K562 (cell line): ENCODE results near the gene IL17RB. TPM values are rescaled to one million over a fixed set of nuclear protein-coding genes. Genes with fewer than 3 reads are reported as not detected.

ENCODE experiments used
- ATAC-seq: fragments of 200-7000 bp; cut with Tn5 transposase; 3 replicates; pipeline ENCODE4 v1.9.1; 2020; ENCODE audit warnings: moderate library complexity
- BruUV-seq: library from RNA; stranded (reverse); fragments of 400-500 nt; replicated peaks from 2 replicates; lab custom pipeline; 2021; lab: Mats Ljungman, UMichigan
- CTCF ChIA-PET: fragments of 300-600 bp; formaldehyde crosslinking; extraction: SDS; loops from one replicate; lab custom pipeline; 2021; ENCODE audit warnings: low intra/inter-chr PET ratio; lab: Yijun Ruan, JAX
- POLR2A ChIA-PET: fragments of 300-600, 350-650 bp; sonication (Branson Sonifier 250); formaldehyde crosslinking; extraction: SDS; loops from one replicate; lab custom pipeline; 2021; ENCODE audit warnings: antibody characterized with exemption, inconsistent platforms; lab: Yijun Ruan, JAX
- DNase-seq, 4 experiments: peaks; one replicate each; pipeline versions ENCODE4 v3.0.0 to v3.0.0-alpha.2; 2011 to 2018; ENCODE audit warnings: low spot score in 3 of 4, mixed read lengths in 3 of 4; ENCODE audit errors: extremely low read depth in 1 of 4
- FAIRE-seq: peaks from 2 replicates; lab custom pipeline; 2011; peaks lifted over from hg19 to GRCh38; lab: Jason Lieb, UNC
- H2AFZ ChIP-seq: 2 replicates; pipeline ENCODE4 v1.6.0; 2011; ENCODE audit warnings: low read depth, low read length, control low read depth, inconsistent platforms
- H3K27ac ChIP-seq: fragments of 200-600 bp; 3 replicates; pipeline ENCODE4 v1.8.0; 2011; ENCODE audit warnings: low read depth, mild to moderate bottlenecking, control low read depth, inconsistent platforms, low read length, moderate library complexity, mixed read lengths; ENCODE audit errors: extremely low read depth
- H3K27me3 ChIP-seq, 2 experiments: fragments of 300-600 bp in 1 of 2; 2 replicates in 1 of 2; 3 replicates in 1 of 2; pipeline versions ENCODE4 v1.6.0 to v1.8.0; 2011; ENCODE audit warnings: inconsistent platforms in 2 of 2, low read length in 2 of 2, mild to moderate bottlenecking in 1 of 2, mixed read lengths in 1 of 2, moderate library complexity in 1 of 2; ENCODE audit not compliant: control insufficient read depth in 2 of 2, insufficient read depth in 2 of 2
- H3K36me3 ChIP-seq: fragments of 300-600 bp; 3 replicates; pipeline ENCODE4 v1.8.0; 2011; ENCODE audit warnings: mild to moderate bottlenecking, low read length, inconsistent platforms; ENCODE audit not compliant: control insufficient read depth, insufficient read depth
- H3K4me1 ChIP-seq, 2 experiments: fragments of 200-600 bp in 1 of 2; replicated peaks in 1 of 2; 2 replicates in 1 of 2; 3 replicates in 1 of 2; pipeline versions ENCODE4 v1.5.1 to v1.8.0; 2011; ENCODE audit warnings: inconsistent platforms in 2 of 2, low read length in 2 of 2, mild to moderate bottlenecking in 1 of 2, mixed read lengths in 1 of 2, moderate library complexity in 1 of 2; ENCODE audit not compliant: control insufficient read depth in 2 of 2, insufficient read depth in 2 of 2
- H3K4me2 ChIP-seq: 2 replicates; pipeline ENCODE4 v1.6.1; 2011; ENCODE audit warnings: low read length, control low read depth, inconsistent platforms, mixed read lengths; ENCODE audit not compliant: insufficient read depth
- H3K4me3 ChIP-seq: fragments of 200-600 bp; sonication (generic), shearing (Covaris generic); 2 replicates; pipeline ENCODE4 v1.5.1; 2016; ENCODE audit warnings: control low read depth, inconsistent platforms
- H3K79me2 ChIP-seq: fragments of 200-600 bp; 3 replicates; pipeline ENCODE4 v1.8.0; 2011; ENCODE audit warnings: low read length, inconsistent platforms; ENCODE audit not compliant: control insufficient read depth, insufficient read depth
- H3K9ac ChIP-seq, 2 experiments: 2 replicates each; pipeline versions ENCODE4 v1.6.0 to v1.6.1; 2011; ENCODE audit warnings: low read depth in 2 of 2, low read length in 2 of 2, control low read depth in 1 of 2, inconsistent platforms in 1 of 2, mild to moderate bottlenecking in 1 of 2, mixed read lengths in 1 of 2; ENCODE audit not compliant: insufficient read depth in 1 of 2
- H3K9me1 ChIP-seq: one replicate; pipeline ENCODE4 v1.6.0; 2011; ENCODE audit warnings: inconsistent platforms, mild to moderate bottlenecking, low read length, moderate library complexity; ENCODE audit not compliant: control insufficient read depth, insufficient read depth
- H3K9me3 ChIP-seq: replicated peaks from 2 replicates; pipeline ENCODE4 v1.5.1; 2011; ENCODE audit warnings: low read depth, low read length, inconsistent platforms; ENCODE audit not compliant: control insufficient read depth, insufficient read depth
- H4K20me1 ChIP-seq: replicated peaks from 2 replicates; pipeline ENCODE4 v1.6.1; 2011; ENCODE audit warnings: low read length, inconsistent platforms, mixed read lengths; ENCODE audit not compliant: control insufficient read depth, insufficient read depth
- EP300 ChIP-seq: IDR thresholded peaks from 2 replicates; pipeline ENCODE4 v1.6.1; 2012; ENCODE audit warnings: low read length, improper control_type of control experiment
- IRF2 ChIP-seq: sonication (generic); formaldehyde crosslinking; IDR thresholded peaks from 2 replicates; pipeline ENCODE4 v1.8.1; 2022; ENCODE audit warnings: mild to moderate bottlenecking, missing genetic modification reagents
- MAZ ChIP-seq, 2 experiments: fragments of 450-650 bp in 1 of 2; sonication (generic) in 1 of 2; formaldehyde crosslinking; IDR thresholded peaks in 1 of 2; conservative IDR thresholded peaks in 1 of 2; 2 replicates each; pipeline versions ENCODE4 v1.4.0 to v1.5.0; 2020; ENCODE audit warnings: mild to moderate bottlenecking in 1 of 2, missing genetic modification reagents in 1 of 2
- MEF2A ChIP-seq: IDR thresholded peaks from 2 replicates; pipeline ENCODE4 v1.6.1; 2011; ENCODE audit warnings: low read depth, mild to moderate bottlenecking, low read length, moderate library complexity; ENCODE audit not compliant: control insufficient read depth
- XRCC5 ChIP-seq: fragments of 200-400 bp; formaldehyde crosslinking; IDR thresholded peaks from 2 replicates; pipeline ENCODE4 v1.6.1; 2017; ENCODE audit warnings: low read depth, mild to moderate bottlenecking, low read length
- ZNF174 ChIP-seq: fragments of 250-450 bp; sonication (Bioruptor Pico); IDR thresholded peaks from 2 replicates; pipeline ENCODE4 v1.4.0; 2020; ENCODE audit warnings: mild to moderate bottlenecking
- ZNF778 ChIP-seq: fragments of 450-650 bp; formaldehyde crosslinking; IDR thresholded peaks from 2 replicates; pipeline ENCODE4 v1.4.0; 2020; ENCODE audit warnings: mild to moderate bottlenecking, moderate library complexity
- WGBS: fragments of 100-300 bp; shearing (Covaris generic); methylation state at CpG from one replicate; pipeline ENCODE4 v1.1.6; 2016; ENCODE audit warnings: low coverage, mixed read lengths; ENCODE audit not compliant: insufficient coverage; ENCODE audit errors: missing lambda C conversion rate; 5-methylcytosine and 5-hydroxymethylcytosine counted together
- in situ Hi-C: fragments of 300-500 bp; cut with MboI; formaldehyde crosslinking; loops from 4 replicates; pipeline ENCODE4 v1.15.0; 2018; ENCODE audit warnings: inconsistent platforms, mixed read lengths
- intact Hi-C: fragments of 100-400 bp; cut with micrococcal nuclease; formaldehyde crosslinking; loops from 2 replicates; pipeline ENCODE4 v1.14.2; 2022
- polyA plus RNA-seq, 8 experiments: library from polyadenylated mRNA; depleted of rRNA in 4 of 8; stranded (reverse) in 5 of 8; unstranded in 3 of 8; fragments of >200 nt; fragmentation: Nextera tagmentation in 2 of 8; fragmentation: Illumina TruSeq in 1 of 8; extraction: Ambion mirVana in 2 of 8; extraction: Trizol in 1 of 8; gene quantifications; 2 replicates each; pipeline versions ENCODE4 v1.2.1 to v1.2.3, GENCODE V29; 2011 to 2014; ENCODE audit warnings: inconsistent platforms in 1 of 8, missing spikeins in 1 of 8
- total RNA-seq, 7 experiments: library from RNA; depleted of rRNA in 6 of 7; stranded (reverse); fragments of >200 nt in 6 of 7; fragmentation: Illumina TruSeq in 2 of 7; extraction: Trizol in 2 of 7; gene quantifications; 2 replicates each; pipeline versions ENCODE4 v1.2.1 to v1.2.3, GENCODE V29; 2011 to 2021; ENCODE audit warnings: low replicate concordance in 1 of 7
- TF ChIP-seq, protein P1 (sequence below): fragments of 250-450 bp; sonication (Bioruptor Pico); IDR thresholded peaks from 2 replicates; pipeline ENCODE4 v1.5.0; 2021; ENCODE audit warnings: mild to moderate bottlenecking, borderline replicate concordance
- TF ChIP-seq, protein P2 (sequence below): fragments of 250-450 bp; sonication (Bioruptor Pico); IDR thresholded peaks from 2 replicates; pipeline ENCODE4 v1.5.0; 2021; ENCODE audit warnings: mild to moderate bottlenecking, moderate library complexity
- TF ChIP-seq, protein P3 (sequence below), 3 experiments: fragments of 200-800 bp in 1 of 3; fragments of 250-450 bp in 1 of 3; fragments of 450-650 bp in 1 of 3; sonication (Bioruptor Pico) in 1 of 3; sonication (Bioruptor generic) in 1 of 3; formaldehyde crosslinking in 1 of 3; IDR thresholded peaks; 2 replicates each; pipeline versions ENCODE4 v1.6.1 to v1.8.0; 2016 to 2022; ENCODE audit warnings: mild to moderate bottlenecking in 2 of 3, missing genetic modification characterization in 2 of 3, missing compliant biosample characterization in 1 of 3, moderate library complexity in 1 of 3

IL17RB gene
- total and polyA plus RNA-seq, 9 of the 15 experiments (the other 6 are each of a cell fraction or from before 2014, with no cell fraction given) = 1.1 to 4.1 (median 1.7) TPM

DNA sequence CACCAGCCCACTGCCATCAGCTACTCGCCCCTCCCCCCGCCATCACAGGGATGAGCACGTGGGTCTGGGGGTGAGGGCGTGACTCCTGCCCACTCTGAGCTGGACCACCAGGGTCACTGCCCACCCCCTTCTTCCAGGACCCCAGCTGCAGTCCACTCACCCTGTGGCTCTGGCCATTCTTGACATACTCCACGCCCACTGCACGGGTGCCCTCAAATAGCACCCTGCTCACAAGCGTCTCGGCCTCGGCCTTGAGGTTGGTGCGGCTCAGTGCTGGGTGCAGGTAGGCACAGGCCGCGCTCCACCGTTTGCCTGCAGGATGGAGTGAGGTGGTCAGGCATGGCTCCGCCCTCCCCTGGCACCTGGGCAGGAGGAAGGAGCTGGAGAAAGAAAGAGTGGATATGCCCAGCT lies 24.0 kb upstream of the IL17RB start:
- no TSS peak for BruUV-seq
- no peak for ATAC-seq
- CTCF ChIA-PET = no interaction called here

More for the DNA sequence above, 24.0 kb upstream of the IL17RB start:
- no peak for FAIRE-seq
- Histone ChIP-seq H3K9me1 (no peaks in the 10 kb centered on the region), H4K20me1 (no peaks in the 10 kb centered on the region; the same call in 1 of the 2 replicates), H3K4me3 (no peak overlapping the region), H2AFZ (no peak overlapping the region)
- TF ChIP-seq ZNF778 (CRISPR knock-in tag) (no peak), ZNF174 (CRISPR knock-in tag) (no peak), MAZ (CRISPR knock-in tag; conservative IDR thresholded peaks at IDR 0.05 in 1 of 2, IDR thresholded peaks at IDR 0.05 in 1 of 2) (no peak), IRF2 (no peak), EP300 (no peak), MEF2A (no peak), XRCC5 (no peak)
- TF ChIP-seq, protein P1, sequence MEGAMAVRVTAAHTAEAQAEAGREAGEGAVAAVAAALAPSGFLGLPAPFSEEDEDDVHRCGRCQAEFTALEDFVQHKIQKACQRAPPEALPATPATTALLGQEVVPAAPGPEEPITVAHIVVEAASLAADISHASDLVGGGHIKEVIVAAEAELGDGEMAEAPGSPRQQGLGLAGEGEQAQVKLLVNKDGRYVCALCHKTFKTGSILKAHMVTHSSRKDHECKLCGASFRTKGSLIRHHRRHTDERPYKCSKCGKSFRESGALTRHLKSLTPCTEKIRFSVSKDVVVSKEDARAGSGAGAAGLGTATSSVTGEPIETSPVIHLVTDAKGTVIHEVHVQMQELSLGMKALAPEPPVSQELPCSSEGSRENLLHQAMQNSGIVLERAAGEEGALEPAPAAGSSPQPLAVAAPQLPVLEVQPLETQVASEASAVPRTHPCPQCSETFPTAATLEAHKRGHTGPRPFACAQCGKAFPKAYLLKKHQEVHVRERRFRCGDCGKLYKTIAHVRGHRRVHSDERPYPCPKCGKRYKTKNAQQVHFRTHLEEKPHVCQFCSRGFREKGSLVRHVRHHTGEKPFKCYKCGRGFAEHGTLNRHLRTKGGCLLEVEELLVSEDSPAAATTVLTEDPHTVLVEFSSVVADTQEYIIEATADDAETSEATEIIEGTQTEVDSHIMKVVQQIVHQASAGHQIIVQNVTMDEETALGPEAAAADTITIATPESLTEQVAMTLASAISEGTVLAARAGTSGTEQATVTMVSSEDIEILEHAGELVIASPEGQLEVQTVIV (CRISPR knock-in tag) = no peak
- TF ChIP-seq, protein P2, sequence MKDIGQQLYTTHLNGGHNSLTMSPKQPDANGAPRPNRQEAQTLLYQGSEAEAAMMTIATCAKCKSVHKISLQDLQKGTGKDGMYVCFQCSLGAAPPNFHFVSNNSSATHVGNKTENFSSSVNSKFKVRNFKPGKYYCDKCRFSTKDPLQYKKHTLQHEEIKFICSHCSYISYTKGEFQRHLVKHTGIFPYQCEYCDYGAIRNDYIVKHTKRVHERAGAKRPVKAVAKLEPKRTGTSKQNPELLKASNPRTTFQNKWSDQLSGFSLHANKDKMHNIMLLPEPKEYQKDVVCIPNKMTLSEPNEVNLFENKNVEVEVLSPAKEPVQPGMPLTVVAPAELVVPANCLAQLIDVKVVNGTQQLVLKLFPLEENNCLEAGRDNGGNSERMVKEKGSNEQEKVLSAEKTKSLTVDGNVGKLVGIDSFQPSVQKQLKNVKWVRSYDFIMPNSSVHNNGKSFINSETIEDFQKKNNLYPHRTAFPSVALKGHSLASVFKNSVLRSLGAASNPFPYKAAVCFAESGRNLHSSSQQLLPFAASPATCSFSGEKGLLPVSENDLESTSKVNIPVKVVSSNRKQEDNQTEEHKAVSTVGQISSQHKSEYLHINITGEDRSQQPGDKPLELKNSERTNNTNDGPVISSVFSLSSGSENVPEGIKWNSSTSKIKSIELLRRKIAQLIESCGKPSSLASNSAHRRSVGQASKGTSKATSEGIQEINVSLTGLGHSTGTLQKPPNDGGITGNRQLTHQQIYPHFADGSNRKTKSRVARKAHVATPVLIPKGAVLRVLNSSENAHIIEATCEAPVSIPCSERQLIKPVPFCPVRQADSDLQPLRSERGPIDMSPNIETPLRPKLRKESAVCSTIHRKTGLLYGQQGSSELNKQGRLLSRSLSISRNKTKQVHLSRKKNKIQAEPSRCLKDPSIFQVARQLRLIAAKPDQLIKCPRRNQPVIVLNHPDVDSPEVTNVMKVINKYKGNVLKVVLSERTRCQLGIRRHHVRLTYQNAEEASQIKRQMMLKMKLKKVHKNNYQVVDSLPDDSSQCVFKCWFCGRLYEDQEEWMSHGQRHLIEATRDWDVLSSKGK (CRISPR knock-in tag) = no peak
- TF ChIP-seq, protein P3, sequence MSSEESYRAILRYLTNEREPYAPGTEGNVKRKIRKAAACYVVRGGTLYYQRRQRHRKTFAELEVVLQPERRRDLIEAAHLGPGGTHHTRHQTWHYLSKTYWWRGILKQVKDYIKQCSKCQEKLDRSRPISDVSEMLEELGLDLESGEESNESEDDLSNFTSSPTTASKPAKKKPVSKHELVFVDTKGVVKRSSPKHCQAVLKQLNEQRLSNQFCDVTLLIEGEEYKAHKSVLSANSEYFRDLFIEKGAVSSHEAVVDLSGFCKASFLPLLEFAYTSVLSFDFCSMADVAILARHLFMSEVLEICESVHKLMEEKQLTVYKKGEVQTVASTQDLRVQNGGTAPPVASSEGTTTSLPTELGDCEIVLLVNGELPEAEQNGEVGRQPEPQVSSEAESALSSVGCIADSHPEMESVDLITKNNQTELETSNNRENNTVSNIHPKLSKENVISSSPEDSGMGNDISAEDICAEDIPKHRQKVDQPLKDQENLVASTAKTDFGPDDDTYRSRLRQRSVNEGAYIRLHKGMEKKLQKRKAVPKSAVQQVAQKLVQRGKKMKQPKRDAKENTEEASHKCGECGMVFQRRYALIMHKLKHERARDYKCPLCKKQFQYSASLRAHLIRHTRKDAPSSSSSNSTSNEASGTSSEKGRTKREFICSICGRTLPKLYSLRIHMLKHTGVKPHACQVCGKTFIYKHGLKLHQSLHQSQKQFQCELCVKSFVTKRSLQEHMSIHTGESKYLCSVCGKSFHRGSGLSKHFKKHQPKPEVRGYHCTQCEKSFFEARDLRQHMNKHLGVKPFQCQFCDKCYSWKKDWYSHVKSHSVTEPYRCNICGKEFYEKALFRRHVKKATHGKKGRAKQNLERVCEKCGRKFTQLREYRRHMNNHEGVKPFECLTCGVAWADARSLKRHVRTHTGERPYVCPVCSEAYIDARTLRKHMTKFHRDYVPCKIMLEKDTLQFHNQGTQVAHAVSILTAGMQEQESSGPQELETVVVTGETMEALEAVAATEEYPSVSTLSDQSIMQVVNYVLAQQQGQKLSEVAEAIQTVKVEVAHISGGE (CRISPR knock-in tag; IDR thresholded peaks at IDR 0.05) = no peak
- TF ChIP-seq, all 486 proteins: peak for 0
- Histone ChIP-seq H3K9me3 (no peaks in the 10 kb centered on the region), H3K4me1 (no peaks in the 10 kb centered on the region), H3K27ac (no peak overlapping the region), H3K79me2 (no peaks in the 10 kb centered on the region), H3K36me3 (no peaks in the 10 kb centered on the region), H3K4me2 (no peak overlapping the region), H3K9ac (no peak overlapping the region), H3K27me3 (peaks cover 0 to 27% of the 10 kb centered on the region in 2 experiments; a peak in 2 of 5 replicates)
- DNase-seq = no peak
- WGBS = 25% methylated on average over 13 of the region's 14 CpGs
- in situ Hi-C loops = no loop called here
- intact Hi-C loops = no loop called here
- POLR2A ChIA-PET = no interaction called here
